ENCODE measurements around the gene PCDH8.
"Not testable (repeated sequence)": the region's sequence is repeated elsewhere in the genome, so short reads cannot be mapped to it uniquely, and the experiment has no call there.

Gene PCDH8

GRCh38 chr13:52850072-52850395, 1.6 kb upstream of the PCDH8 start:
- DNase-seq (ENCODE audit: low read depth) = no peak

GRCh38 chr13:52849291-52850071, 1.0 kb upstream of the PCDH8 start:
- DNase-seq (ENCODE audit: low read depth) = no peak

- DNase-seq (ENCODE audit: low read depth) = no peak
Measured at GRCh38 chr13:52847682-52848432, 583 bp downstream of the PCDH8 start.

GRCh38 chr13:52847322-52847681, 1.1 kb downstream of the PCDH8 start:
- DNase-seq (ENCODE audit: low read depth) = no peak

- no peak for DNase-seq (ENCODE audit: low read depth)
Measured at GRCh38 chr13:52846567-52847321, 1.7 kb downstream of the PCDH8 start.

- no peak for DNase-seq (ENCODE audit: low read depth)
Measured at GRCh38 chr13:52845766-52846566, 2.5 kb downstream of the PCDH8 start.

- no peak for DNase-seq (ENCODE audit: low read depth)
Measured at GRCh38 chr13:52845334-52845761, 3.1 kb downstream of the PCDH8 start.

GRCh38 chr13:52844836-52845235, 3.6 kb downstream of the PCDH8 start:
- no peak for DNase-seq (ENCODE audit: low read depth)

GRCh38 chr13:52842441-52842840, 6.0 kb downstream of the PCDH8 start:
- no peak for DNase-seq (ENCODE audit: low read depth)

- no peak for DNase-seq (ENCODE audit: low read depth)
Measured at GRCh38 chr13:52840066-52840465, 8.4 kb downstream of the PCDH8 start.

- no peak for DNase-seq (ENCODE audit: low read depth)
Measured at GRCh38 chr13:52838433-52839107, 9.9 kb downstream of the PCDH8 start.

GRCh38 chr13:52837850-52838249, 10.6 kb downstream of the PCDH8 start:
- no peak for DNase-seq (ENCODE audit: low read depth)

GRCh38 chr13:52835071-52835839, 13.2 kb downstream of the PCDH8 start:
- no peak for DNase-seq (ENCODE audit: low read depth)

GRCh38 chr13:52833296-52833875, 15.1 kb downstream of the PCDH8 start:
- DNase-seq (ENCODE audit: low read depth) = no peak

GRCh38 chr13:52832313-52832712, 16.1 kb downstream of the PCDH8 start:
- DNase-seq (ENCODE audit: low read depth) = no peak

- DNase-seq (ENCODE audit: low read depth) = no peak
Measured at GRCh38 chr13:52830946-52831345, 17.5 kb downstream of the PCDH8 start.

- DNase-seq (ENCODE audit: low read depth) = no peak
Measured at GRCh38 chr13:52827839-52828238, 20.6 kb downstream of the PCDH8 start.

- not testable (repeated sequence) for DNase-seq (ENCODE audit: low read depth)
Measured at GRCh38 chr13:52817886-52818285, 30.6 kb downstream of the PCDH8 start.

GRCh38 chr13:52815330-52815729, 33.1 kb downstream of the PCDH8 start:
- no peak for DNase-seq (ENCODE audit: low read depth)

GRCh38 chr13:52812941-52813340, 35.5 kb downstream of the PCDH8 start:
- DNase-seq (ENCODE audit: low read depth) = no peak
